Subcutaneous abdominal adipose tissue (tissue), 5 donors: ENCODE data around the gene FDXACB1.

Experiments
- H3K27ac ChIP-seq: one replicate; pipeline ENCODE4 v1.7.0; 2013; ENCODE audit warnings: low read depth, mild to moderate bottlenecking, inconsistent platforms, low read length, moderate library complexity
- H3K27me3 ChIP-seq, 5 donors: one replicate each; pipeline ENCODE4 v1.7.0; 2013; ENCODE audit warnings: low read length in 5 of 5, inconsistent platforms in 1 of 5; ENCODE audit not compliant: control insufficient read depth in 5 of 5, insufficient read depth in 4 of 5
- H3K36me3 ChIP-seq, 5 donors: one replicate each; pipeline ENCODE4 v1.7.0; 2013; ENCODE audit warnings: low read length in 5 of 5; ENCODE audit not compliant: control insufficient read depth in 5 of 5, insufficient read depth in 5 of 5
- H3K4me1 ChIP-seq, 5 donors: one replicate each; pipeline ENCODE4 v1.7.0; 2013; ENCODE audit warnings: low read length in 5 of 5, mild to moderate bottlenecking in 3 of 5, moderate library complexity in 1 of 5; ENCODE audit not compliant: control insufficient read depth in 5 of 5, insufficient read depth in 5 of 5
- H3K4me3 ChIP-seq, 5 donors: one replicate each; pipeline ENCODE4 v1.7.0; 2013; ENCODE audit warnings: low read length in 5 of 5, low read depth in 1 of 5
- H3K9ac ChIP-seq, 5 donors: one replicate each; pipeline ENCODE4 v1.7.0; 2013; ENCODE audit warnings: low read length in 5 of 5, mild to moderate bottlenecking in 4 of 5, moderate library complexity in 3 of 5
- H3K9me3 ChIP-seq, 5 donors: one replicate each; pipeline ENCODE4 v1.7.0; 2013; ENCODE audit warnings: low read length in 5 of 5; ENCODE audit not compliant: control insufficient read depth in 5 of 5
- donor health status: healthy.
- donor health status: healthy.
- donor health status: healthy.
- donor health status: healthy.
- donor health status: healthy.

Gene FDXACB1

GRCh38 chr11:111918390-111919256, 39.7 kb upstream of the FDXACB1 start, which contains the start of gene C11orf52:
Gene C11orf52 (plus strand): TSS chr11:111918913. CDS start chr11:111918973, 60 bp downstream.
- Histone ChIP-seq H3K4me1 (peaks cover 6 to 39% (median 37%) of the 10 kb centered on the region in 5 donors), H3K9ac (peak within 1 kb of the TSS in 1 of 5 donors; percentile 22), H3K27ac (peak within 1 kb of the TSS; percentile 55), H3K9me3 (no peaks in the 10 kb centered on the region), H3K36me3 (no peaks in the 10 kb centered on the region), H3K27me3 (no peaks in the 10 kb centered on the region), H3K4me3 (peak within 1 kb of the TSS in 4 of 5 donors; percentile 29 to 44 (median 40))

- no peaks in the 10 kb centered on the region for H3K36me3 ChIP-seq
- H3K27me3 ChIP-seq = peaks cover 0 to 5% (median 0%) of the 10 kb centered on the region in 5 donors
- H3K9ac ChIP-seq = no peak overlapping the region
- no peak overlapping the region for H3K4me3 ChIP-seq
- no peaks in the 10 kb centered on the region for H3K9me3 ChIP-seq
- H3K27ac ChIP-seq = peak overlapping the region; percentile 55
- peaks cover 6 to 40% (median 37%) of the 10 kb centered on the region in 5 donors for H3K4me1 ChIP-seq
Observed at GRCh38 chr11:111917788-111918187, 38.8 kb upstream of the FDXACB1 start.

- Histone ChIP-seq H3K4me3 (no peak overlapping the region), H3K4me1 (peaks cover 6 to 36% (median 34%) of the 10 kb centered on the region in 5 donors), H3K9me3 (no peaks in the 10 kb centered on the region), H3K36me3 (no peaks in the 10 kb centered on the region), H3K9ac (no peak overlapping the region), H3K27me3 (peaks cover 0 to 5% (median 0%) of the 10 kb centered on the region in 5 donors), H3K27ac (no peak overlapping the region)
Observed at GRCh38 chr11:111917312-111917711, 38.3 kb upstream of the FDXACB1 start.

GRCh38 chr11:111916768-111917167, 37.8 kb upstream of the FDXACB1 start:
- Histone ChIP-seq H3K4me1 (peaks cover 8 to 39% (median 34%) of the 10 kb centered on the region in 5 donors), H3K9me3 (no peaks in the 10 kb centered on the region), H3K27me3 (peaks cover 0 to 5% (median 0%) of the 10 kb centered on the region in 5 donors), H3K36me3 (no peaks in the 10 kb centered on the region), H3K4me3 (no peak overlapping the region), H3K9ac (no peak overlapping the region), H3K27ac (no peak overlapping the region)

- H3K36me3 ChIP-seq = peaks cover 4 to 12% (median 7%) of the 10 kb centered on the region in 5 donors
- peak overlapping the region; percentile 62 to 83 (median 73) for H3K4me3 ChIP-seq
- peaks cover 10 to 64% (median 57%) of the 10 kb centered on the region in 5 donors for H3K4me1 ChIP-seq
- H3K27ac ChIP-seq = peak overlapping the region; percentile 96
- H3K9me3 ChIP-seq = no peaks in the 10 kb centered on the region
- H3K27me3 ChIP-seq = peaks cover 0 to 5% (median 0%) of the 10 kb centered on the region in 5 donors
- H3K9ac ChIP-seq = peak overlapping the region in 4 of 5 donors; percentile 59 to 89 (median 80)
Observed at GRCh38 chr11:111913997-111914396, 35.0 kb upstream of the FDXACB1 start.

GRCh38 chr11:111913031-111913861, 34.3 kb upstream of the FDXACB1 start:
- H3K4me3 ChIP-seq = peak overlapping the region; percentile 62 to 83 (median 73)
- H3K27me3 ChIP-seq = peaks cover 0 to 5% (median 0%) of the 10 kb centered on the region in 5 donors
- H3K36me3 ChIP-seq = peaks cover 8 to 18% (median 14%) of the 10 kb centered on the region in 5 donors
- H3K4me1 ChIP-seq = peaks cover 11 to 64% (median 58%) of the 10 kb centered on the region in 5 donors
- H3K27ac ChIP-seq = peak overlapping the region; percentile 96
- no peaks in the 10 kb centered on the region for H3K9me3 ChIP-seq
- peak overlapping the region; percentile 31 to 89 (median 79) for H3K9ac ChIP-seq

- Histone ChIP-seq H3K36me3 (peaks cover 8 to 22% (median 15%) of the 10 kb centered on the region in 5 donors), H3K4me1 (peaks cover 11 to 65% (median 64%) of the 10 kb centered on the region in 5 donors), H3K9me3 (no peaks in the 10 kb centered on the region), H3K27ac (peak within 1 kb of the TSS; percentile 96), H3K9ac (peak within 1 kb of the TSS; percentile 68 to 96 (median 81)), H3K4me3 (peak within 1 kb of the TSS; percentile 62 to 87 (median 76)), H3K27me3 (peaks cover 0 to 5% (median 0%) of the 10 kb centered on the region in 5 donors)
Observed at GRCh38 chr11:111912535-111912934, 33.6 kb upstream of the FDXACB1 start, which contains the start of gene HSPB2. Gene HSPB2 (plus strand): TSS chr11:111912734. CDS start chr11:111912830, 96 bp downstream.

- Histone ChIP-seq H3K36me3 (peaks cover 8 to 22% (median 15%) of the 10 kb centered on the region in 5 donors), H3K27ac (peak within 1 kb of the TSS; percentile 96), H3K27me3 (peaks cover 0 to 5% (median 0%) of the 10 kb centered on the region in 5 donors), H3K4me3 (peak within 1 kb of the TSS; percentile 62 to 87 (median 76)), H3K9ac (peak within 1 kb of the TSS; percentile 68 to 96 (median 81)), H3K4me1 (peaks cover 11 to 68% (median 64%) of the 10 kb centered on the region in 5 donors), H3K9me3 (no peaks in the 10 kb centered on the region)
Observed at GRCh38 chr11:111911563-111912401, 32.8 kb upstream of the FDXACB1 start, which contains the start of gene CRYAB. Gene CRYAB (minus strand): TSS chr11:111911770. CDS start chr11:111911724, 46 bp downstream.
